Caco-2 (cell line): ENCODE results near the gene CTDSPL. TPM values are rescaled to one million over a fixed set of nuclear protein-coding genes. Genes with fewer than 3 reads are reported as not detected.

ENCODE experiments used
- BruUV-seq: library from RNA; stranded (reverse); fragments of 400-500 nt; replicated peaks from 2 replicates; lab custom pipeline; 2021; lab: Mats Ljungman, UMichigan
- CTCF ChIA-PET: fragments of 300-600 bp; sonication (Branson Sonifier 250); formaldehyde crosslinking; loops from one replicate; lab custom pipeline; 2022; ENCODE audit warnings: antibody characterized with exemption; lab: Charles Lee
- POLR2A ChIA-PET: fragments of 300-600 bp; sonication (Branson Sonifier 250); formaldehyde crosslinking; loops from one replicate; lab custom pipeline; 2022; ENCODE audit warnings: antibody characterized with exemption; lab: Charles Lee
- DNase-seq, 2 experiments: peaks; one replicate each; pipeline versions ENCODE4 v3.0.0 to v3.0.0-alpha.2; 2020 to 2022
- H3K27me3 ChIP-seq: replicated peaks from 2 replicates; pipeline ENCODE4 v1.6.0; 2011; ENCODE audit warnings: low read length; ENCODE audit not compliant: control insufficient read depth, insufficient read depth
- H3K36me3 ChIP-seq: 2 replicates; pipeline ENCODE4 v1.5.1; 2011; ENCODE audit warnings: low read length; ENCODE audit not compliant: control insufficient read depth, insufficient read depth
- H3K4me1 ChIP-seq: fragments of 250-450 bp; sonication (Bioruptor Pico); 2 replicates; pipeline ENCODE4 v1.5.1; 2020; ENCODE audit warnings: mild to moderate bottlenecking
- H3K4me3 ChIP-seq: 2 replicates; pipeline ENCODE4 v1.5.1; 2011; ENCODE audit warnings: low read depth, mild to moderate bottlenecking, control low read depth, low read length
- H3K9me3 ChIP-seq: fragments of 250-450 bp; sonication (Bioruptor Pico); 2 replicates; pipeline ENCODE4 v1.5.1; 2020; ENCODE audit warnings: mild to moderate bottlenecking, moderate library complexity
- H3K27ac Mint-ChIP-seq: one replicate; pipeline ENCODE4 v1.8.0; 2022; ENCODE audit warnings: mixed read lengths; ENCODE audit not compliant: unreplicated experiment
- H3K27me3 Mint-ChIP-seq: one replicate; pipeline ENCODE4 v1.8.0; 2022; ENCODE audit warnings: mixed read lengths; ENCODE audit not compliant: insufficient read depth, unreplicated experiment
- H3K36me3 Mint-ChIP-seq: one replicate; pipeline ENCODE4 v1.8.0; 2022; ENCODE audit warnings: mild to moderate bottlenecking, mixed read lengths; ENCODE audit not compliant: insufficient read depth, unreplicated experiment
- H3K4me1 Mint-ChIP-seq: one replicate; pipeline ENCODE4 v1.8.0; 2022; ENCODE audit warnings: low read depth, mixed read lengths; ENCODE audit not compliant: unreplicated experiment
- H3K4me3 Mint-ChIP-seq: one replicate; pipeline ENCODE4 v1.8.0; 2022; ENCODE audit warnings: mild to moderate bottlenecking, moderate library complexity, mixed read lengths; ENCODE audit not compliant: unreplicated experiment
- H3K9me3 Mint-ChIP-seq: one replicate; pipeline ENCODE4 v1.8.0; 2022; ENCODE audit warnings: mixed read lengths; ENCODE audit not compliant: unreplicated experiment
- CTCF ChIP-seq, 2 experiments: fragments of 200-600 bp in 1 of 2; IDR thresholded peaks; 1 replicate in 1 of 2; 2 replicates in 1 of 2; pipeline versions ENCODE4 v1.5.1 to v1.8.0; 2011 to 2022; ENCODE audit warnings: antibody characterized with exemption in 1 of 2, control low read depth in 1 of 2, inconsistent platforms in 1 of 2, low read depth in 1 of 2, low read length in 1 of 2, mild to moderate bottlenecking in 1 of 2, moderate library complexity in 1 of 2; ENCODE audit not compliant: insufficient read depth in 1 of 2, severe bottlenecking in 1 of 2, unreplicated experiment in 1 of 2
- intact Hi-C: fragments of 100-400 bp; cut with micrococcal nuclease; formaldehyde crosslinking; loops from one replicate; pipeline ENCODE4 v1.10.0; 2022; ENCODE audit not compliant: unreplicated experiment
- total RNA-seq: library from RNA; stranded (reverse); gene quantifications from 2 replicates; pipeline ENCODE4 v1.2.3, GENCODE V29; 2022

Gene CTDSPL
- total RNA-seq, 1 experiment from 2014 or later = 60.9 TPM

DNA sequence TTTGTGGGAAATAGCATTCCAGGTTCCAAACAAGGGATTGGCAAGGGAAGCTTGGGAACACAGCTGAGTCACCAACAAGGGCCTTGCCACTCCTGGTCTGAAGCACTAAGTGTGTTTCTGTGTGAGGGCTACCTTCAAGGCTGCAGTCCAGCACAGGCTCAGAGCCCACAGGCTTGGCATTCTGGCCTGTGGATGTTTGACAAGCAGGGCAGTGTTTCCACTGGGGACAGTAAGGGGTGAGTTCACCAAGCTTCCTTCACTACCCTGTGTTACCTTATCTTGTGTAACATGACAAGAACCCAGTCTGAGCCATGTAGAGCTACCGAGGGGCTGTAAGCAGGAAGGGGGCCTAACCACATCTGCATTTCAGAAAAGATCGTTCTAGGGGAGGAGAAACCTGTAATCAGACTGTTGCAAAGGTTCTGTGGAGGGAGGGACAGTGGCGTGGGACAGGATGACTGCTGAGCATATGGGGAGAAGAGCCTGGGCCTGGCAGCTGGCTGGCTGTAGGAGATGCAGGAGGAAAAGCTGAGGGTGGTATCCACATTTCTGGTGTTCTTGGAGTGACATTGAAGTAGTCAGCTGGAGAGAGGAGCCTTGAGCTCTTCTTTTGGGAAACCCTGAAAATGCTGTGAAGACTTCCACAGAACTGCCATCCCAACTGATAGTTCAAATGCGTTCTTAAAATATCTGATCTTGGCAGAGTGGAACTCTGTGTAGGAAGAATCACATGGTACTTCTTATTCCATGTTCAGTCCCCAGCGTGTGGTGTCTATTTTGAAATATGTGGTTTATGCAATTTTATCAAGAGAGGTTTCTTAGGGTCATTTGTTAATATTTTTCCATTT lies 61.3 kb downstream of the CTDSPL start:
- no peaks in the 10 kb centered on the region for H3K9me3 ChIP-seq
- no peak overlapping the region for H3K4me3 Mint-ChIP-seq
- H3K27me3 ChIP-seq = no peaks in the 10 kb centered on the region
- CTCF ChIA-PET = interaction anchor here (0.6 kb wide), 1 partner anchor 325 kb away, joined by 3 read pairs; no protein-coding TSS in a partner anchor
- no peak for DNase-seq
- no peak overlapping the region for H3K4me3 ChIP-seq
- peaks cover 48% of the 10 kb centered on the region for H3K4me1 Mint-ChIP-seq
- TF ChIP-seq CTCF (IDR thresholded peaks at IDR 0.05; ENCODE audit: insufficient read depth in 1 of 2, low read depth in 1 of 2, low read length in 1 of 2, severe bottlenecking in 1 of 2, unreplicated experiment in 1 of 2) = no peak
- H3K36me3 ChIP-seq = no peaks in the 10 kb centered on the region
- BruUV-seq = no TSS peak
- H3K4me1 ChIP-seq = peaks cover 15% of the 10 kb centered on the region
- H3K27ac Mint-ChIP-seq = no peak overlapping the region
- H3K9me3 Mint-ChIP-seq = no peaks in the 10 kb centered on the region
- POLR2A ChIA-PET = no interaction called here
- no peaks in the 10 kb centered on the region for H3K27me3 Mint-ChIP-seq
- intact Hi-C loops = no loop called here
- peaks cover 18% of the 10 kb centered on the region for H3K36me3 Mint-ChIP-seq

GRCh38 chr3:37923569-37924040 lies 61.9 kb downstream of the CTDSPL start:
- intact Hi-C loops = no loop called here
- no TSS peak for BruUV-seq
- no peaks in the 10 kb centered on the region for H3K27me3 ChIP-seq
- no peak overlapping the region for H3K27ac Mint-ChIP-seq
- ChIA-PET CTCF (interaction anchor here (0.6 kb wide), 1 partner anchor 325 kb away, joined by 3 read pairs; no protein-coding TSS in a partner anchor), POLR2A (no interaction called here)
- no peak overlapping the region for H3K4me3 Mint-ChIP-seq
- no peaks in the 10 kb centered on the region for H3K9me3 ChIP-seq
- DNase-seq = no peak
- no peaks in the 10 kb centered on the region for H3K27me3 Mint-ChIP-seq
- H3K4me1 Mint-ChIP-seq = peaks cover 41% of the 10 kb centered on the region
- H3K36me3 Mint-ChIP-seq = peaks cover 18% of the 10 kb centered on the region
- no peaks in the 10 kb centered on the region for H3K36me3 ChIP-seq
- H3K4me1 ChIP-seq = peaks cover 15% of the 10 kb centered on the region
- no peaks in the 10 kb centered on the region for H3K9me3 Mint-ChIP-seq
- H3K4me3 ChIP-seq = no peak overlapping the region
- no peak for TF ChIP-seq CTCF (IDR thresholded peaks at IDR 0.05; ENCODE audit: insufficient read depth in 1 of 2, low read depth in 1 of 2, low read length in 1 of 2, severe bottlenecking in 1 of 2, unreplicated experiment in 1 of 2)

- H3K27ac Mint-ChIP-seq = peak overlapping the region; percentile 37
- H3K9me3 Mint-ChIP-seq = no peaks in the 10 kb centered on the region
- intact Hi-C loops = no loop called here
- no peak overlapping the region for H3K4me3 Mint-ChIP-seq
- ChIA-PET POLR2A (interaction anchor here (0.5 kb wide), 1 partner anchor 11 kb away, joined by 3 read pairs; no protein-coding TSS in a partner anchor), CTCF (no interaction called here)
- Histone ChIP-seq H3K36me3 (no peaks in the 10 kb centered on the region), H3K4me3 (no peak overlapping the region), H3K27me3 (no peaks in the 10 kb centered on the region), H3K4me1 (peaks cover 9% of the 10 kb centered on the region), H3K9me3 (no peaks in the 10 kb centered on the region)
- H3K4me1 Mint-ChIP-seq = peaks cover 33% of the 10 kb centered on the region
- peaks cover 14% of the 10 kb centered on the region for H3K36me3 Mint-ChIP-seq
- no peak for DNase-seq
- BruUV-seq = no TSS peak
- TF ChIP-seq CTCF (IDR thresholded peaks at IDR 0.05; ENCODE audit: insufficient read depth in 1 of 2, low read depth in 1 of 2, low read length in 1 of 2, severe bottlenecking in 1 of 2, unreplicated experiment in 1 of 2) = no peak
- no peaks in the 10 kb centered on the region for H3K27me3 Mint-ChIP-seq
These were observed 62.8 kb downstream of the CTDSPL start for GRCh38 chr3:37924453-37924852.
